GM12878 (cell line): ENCODE results near the gene TLCD2. TPM values are rescaled to one million over a fixed set of nuclear protein-coding genes. Genes with fewer than 3 reads are reported as not detected.

Source experiments
- ATAC-seq: fragments of 200-7000 bp; cut with Tn5 transposase; 3 replicates; pipeline ENCODE4 v1.9.1; 2020; ENCODE audit warnings: mild to moderate bottlenecking, moderate library complexity
- BruUV-seq: library from RNA; stranded (reverse); fragments of 400-500 nt; replicated peaks from 2 replicates; lab custom pipeline; 2021; lab: Mats Ljungman, UMichigan
- CTCF ChIA-PET: fragments of 300-600 bp; sonication (Branson Sonifier 250); formaldehyde crosslinking; extraction: SDS; loops from one replicate; lab custom pipeline; 2021; ENCODE audit warnings: inconsistent platforms; lab: Yijun Ruan, JAX
- POLR2A ChIA-PET: fragments of 350-600 bp; formaldehyde crosslinking; extraction: SDS; loops from one replicate; lab custom pipeline; 2021; ENCODE audit warnings: inconsistent platforms; lab: Charles Lee
- RAD21 ChIA-PET: fragments of 300-600 bp; sonication (Branson Sonifier 250); formaldehyde crosslinking; loops from one replicate; lab custom pipeline; 2023; ENCODE audit warnings: antibody characterized with exemption; ENCODE audit not compliant: unreplicated experiment; lab: Charles Lee
- SMC1A ChIA-PET: fragments of 300-600 bp; sonication (Branson Sonifier 250); formaldehyde crosslinking; loops from one replicate; lab custom pipeline; 2023; ENCODE audit not compliant: unreplicated experiment, uncharacterized antibody; lab: Charles Lee
- DNase-seq: peaks from one replicate; pipeline ENCODE4 v3.0.0-alpha.2; 2011; ENCODE audit warnings: low read depth, low spot score
- FAIRE-seq: peaks from 3 replicates; lab custom pipeline; 2011; peaks lifted over from hg19 to GRCh38; lab: Jason Lieb, UNC
- H2AFZ ChIP-seq: 2 replicates; pipeline ENCODE4 v1.6.0; 2011; ENCODE audit warnings: low read depth, low read length, control low read depth; ENCODE audit not compliant: control insufficient read depth
- H3K27ac ChIP-seq: 2 replicates; pipeline ENCODE4 v1.5.1; 2011; ENCODE audit warnings: control low read depth; ENCODE audit not compliant: control insufficient read depth, insufficient read depth
- H3K27me3 ChIP-seq, 2 experiments: replicated peaks in 1 of 2; 2 replicates each; pipeline versions ENCODE4 v1.6.0 to v1.6.1; 2011; ENCODE audit warnings: low read length in 1 of 2; ENCODE audit not compliant: control insufficient read depth in 2 of 2, insufficient read depth in 2 of 2
- H3K36me3 ChIP-seq, 2 experiments: 2 replicates each; pipeline ENCODE4 v1.5.1; 2011; ENCODE audit warnings: low read length in 1 of 2; ENCODE audit not compliant: control insufficient read depth in 2 of 2, insufficient read depth in 2 of 2
- H3K4me1 ChIP-seq: 2 replicates; pipeline ENCODE4 v1.6.1; 2011; ENCODE audit warnings: mild to moderate bottlenecking, low read length, moderate library complexity, mixed read lengths; ENCODE audit not compliant: control insufficient read depth, insufficient read depth
- H3K4me2 ChIP-seq: 2 replicates; pipeline ENCODE4 v1.6.0; 2011; ENCODE audit warnings: control low read depth; ENCODE audit not compliant: control insufficient read depth, insufficient read depth
- H3K4me3 ChIP-seq: fragments of 200-600 bp; sonication (generic); 2 replicates; pipeline ENCODE4 v1.5.1; 2016
- H3K79me2 ChIP-seq: 2 replicates; pipeline ENCODE4 v1.6.0; 2011; ENCODE audit warnings: low read length; ENCODE audit not compliant: control insufficient read depth, insufficient read depth
- H3K9ac ChIP-seq: 2 replicates; pipeline ENCODE4 v1.8.0; 2011; ENCODE audit warnings: low read length, control low read depth, mixed read lengths; ENCODE audit not compliant: control insufficient read depth, insufficient read depth
- H3K9me3 ChIP-seq: replicated peaks from 3 replicates; pipeline ENCODE4 v1.5.1; 2011; ENCODE audit warnings: mild to moderate bottlenecking, low read length; ENCODE audit not compliant: control insufficient read depth, insufficient read depth
- H4K20me1 ChIP-seq: 2 replicates; pipeline ENCODE4 v1.6.0; 2011; ENCODE audit not compliant: control insufficient read depth, insufficient read depth
- ESRRA ChIP-seq: IDR thresholded peaks from 2 replicates; pipeline ENCODE4 v1.6.1; 2012; ENCODE audit warnings: mild to moderate bottlenecking, low read length, improper control_type of control experiment
- HDAC6 ChIP-seq: fragments of 200-600 bp; sonication (generic); IDR thresholded peaks from one replicate; pipeline ENCODE4 v1.8.0; 2017; ENCODE audit warnings: antibody characterized with exemption; ENCODE audit not compliant: unreplicated experiment
- NRF1 ChIP-seq: conservative IDR thresholded peaks from 2 replicates; pipeline ENCODE4 v1.6.1; 2011; ENCODE audit warnings: mild to moderate bottlenecking, low read depth, low read length, improper control_type of control experiment
- PAX8 ChIP-seq: fragments of 450-650 bp; IDR thresholded peaks from 2 replicates; pipeline ENCODE4 v1.6.1; 2017; ENCODE audit warnings: mild to moderate bottlenecking, moderate library complexity
- RUNX3 ChIP-seq: IDR thresholded peaks from 2 replicates; pipeline ENCODE4 v1.6.1; 2012; ENCODE audit warnings: low read length, inconsistent platforms
- SP1 ChIP-seq: IDR thresholded peaks from one replicate; pipeline ENCODE4 v1.6.1; 2011; ENCODE audit warnings: low read depth, low read length
- SRF ChIP-seq, 2 experiments: IDR thresholded peaks; 2 replicates each; pipeline ENCODE4 v1.6.1; 2011; ENCODE audit warnings: low read depth in 2 of 2, low read length in 2 of 2, mild to moderate bottlenecking in 1 of 2, moderate library complexity in 1 of 2
- TCF3 ChIP-seq: IDR thresholded peaks from 2 replicates; pipeline ENCODE4 v1.6.1; 2012; ENCODE audit warnings: low read depth, mild to moderate bottlenecking, low read length, borderline replicate concordance; ENCODE audit not compliant: insufficient read depth
- WGBS: methylation state at CpG from one replicate; pipeline ENCODE4 v1.1.6; 2016; ENCODE audit warnings: low lambda C conversion rate; ENCODE audit not compliant: insufficient replicate concordance, insufficient coverage; ENCODE audit errors: missing lambda C conversion rate; 5-methylcytosine and 5-hydroxymethylcytosine counted together
- in situ Hi-C: fragments of 300-500 bp; cut with MboI; formaldehyde crosslinking; loops from 9 replicates; pipeline ENCODE4 v1.14.3; 2018; ENCODE audit warnings: mixed read lengths
- intact Hi-C: fragments of 100-400 bp; cut with micrococcal nuclease; formaldehyde crosslinking; loops from one replicate; pipeline ENCODE4 v1.14.2; 2022; ENCODE audit not compliant: unreplicated experiment
- polyA plus RNA-seq, 11 experiments: library from polyadenylated mRNA; depleted of rRNA in 4 of 11; unstranded in 6 of 11; stranded (reverse) in 5 of 11; fragments of >200 nt; fragmentation: Nextera tagmentation in 4 of 11; fragmentation: Illumina TruSeq in 1 of 11; extraction: Ambion mirVana in 4 of 11; extraction: Trizol in 1 of 11; gene quantifications; 1 replicate in 1 of 11; 2 replicates in 10 of 11; pipeline versions ENCODE4 v1.2.1 to v1.2.3, GENCODE V29; 2011 to 2016; ENCODE audit warnings: inconsistent platforms in 2 of 11, missing spikeins in 2 of 11, low read depth in 1 of 11
- total RNA-seq, 4 experiments: library from RNA; depleted of rRNA in 3 of 4; stranded (reverse); fragments of >200 nt in 3 of 4; fragmentation: Illumina TruSeq in 1 of 4; extraction: Trizol in 1 of 4; gene quantifications; 2 replicates each; pipeline versions ENCODE4 v1.2.1 to v1.2.3, GENCODE V29; 2013 to 2021
- TF ChIP-seq, protein P1 (sequence below): fragments of 450-650 bp; IDR thresholded peaks from 2 replicates; pipeline ENCODE4 v1.6.1; 2018; ENCODE audit warnings: mild to moderate bottlenecking, low read depth, moderate library complexity; ENCODE audit not compliant: partially characterized antibody

The TLCD2 gene
- total and polyA plus RNA-seq, 10 of the 15 experiments (the other 5 are each of a cell fraction or from before 2014, with no cell fraction given), result 0.02 to 0.15 (median 0.05) TPM; not detected in 2

DNA sequence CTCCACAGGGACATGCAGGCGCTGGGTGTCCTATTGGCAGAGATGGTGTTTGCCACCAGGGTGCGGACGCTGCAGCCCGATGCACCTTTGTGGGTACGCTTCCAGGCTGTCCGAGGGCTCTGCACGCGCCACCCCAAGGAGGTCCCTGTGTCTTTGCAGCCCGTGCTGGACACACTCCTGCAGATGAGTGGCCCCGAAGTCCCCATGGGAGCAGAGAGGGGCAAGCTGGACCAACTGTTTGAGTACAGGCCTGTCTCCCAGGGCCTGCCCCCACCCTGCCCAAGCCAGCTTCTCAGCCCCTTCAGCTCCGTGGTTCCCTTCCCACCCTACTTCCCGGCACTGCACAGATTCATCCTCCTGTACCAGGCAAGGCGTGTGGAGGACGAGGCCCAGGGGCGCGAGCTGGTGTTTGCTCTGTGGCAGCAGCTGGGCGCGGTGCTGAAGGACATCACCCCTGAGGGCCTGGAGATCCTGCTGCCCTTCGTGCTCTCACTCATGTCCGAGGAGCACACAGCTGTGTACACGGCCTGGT lies 17.1 kb upstream of the TLCD2 start:
- in situ Hi-C loops, result no loop called here
- ChIA-PET RAD21 (no interaction called here), CTCF (no interaction called here), SMC1A (interaction anchor here (1.7 kb wide), 1 partner anchor 9 kb away, joined by 4 read pairs; no protein-coding TSS in a partner anchor), POLR2A (no interaction called here)
- intact Hi-C loops, result no loop called here
- H3K9me3 ChIP-seq, result no peaks in the 10 kb centered on the region
- H4K20me1 ChIP-seq, result no peaks in the 10 kb centered on the region
- no peak for ATAC-seq
- H3K36me3 ChIP-seq, result peaks cover 3 to 5% of the 10 kb centered on the region in 2 experiments; a peak in 3 of 4 replicates
- no peak for TF ChIP-seq RUNX3
- TF ChIP-seq HDAC6, result no peak
- no peak for TF ChIP-seq TCF3
- no peak for TF ChIP-seq SP1
- TF ChIP-seq ESRRA, result no peak
- no peak for TF ChIP-seq NRF1
- no peak for TF ChIP-seq PAX8
- TF ChIP-seq, protein P1, sequence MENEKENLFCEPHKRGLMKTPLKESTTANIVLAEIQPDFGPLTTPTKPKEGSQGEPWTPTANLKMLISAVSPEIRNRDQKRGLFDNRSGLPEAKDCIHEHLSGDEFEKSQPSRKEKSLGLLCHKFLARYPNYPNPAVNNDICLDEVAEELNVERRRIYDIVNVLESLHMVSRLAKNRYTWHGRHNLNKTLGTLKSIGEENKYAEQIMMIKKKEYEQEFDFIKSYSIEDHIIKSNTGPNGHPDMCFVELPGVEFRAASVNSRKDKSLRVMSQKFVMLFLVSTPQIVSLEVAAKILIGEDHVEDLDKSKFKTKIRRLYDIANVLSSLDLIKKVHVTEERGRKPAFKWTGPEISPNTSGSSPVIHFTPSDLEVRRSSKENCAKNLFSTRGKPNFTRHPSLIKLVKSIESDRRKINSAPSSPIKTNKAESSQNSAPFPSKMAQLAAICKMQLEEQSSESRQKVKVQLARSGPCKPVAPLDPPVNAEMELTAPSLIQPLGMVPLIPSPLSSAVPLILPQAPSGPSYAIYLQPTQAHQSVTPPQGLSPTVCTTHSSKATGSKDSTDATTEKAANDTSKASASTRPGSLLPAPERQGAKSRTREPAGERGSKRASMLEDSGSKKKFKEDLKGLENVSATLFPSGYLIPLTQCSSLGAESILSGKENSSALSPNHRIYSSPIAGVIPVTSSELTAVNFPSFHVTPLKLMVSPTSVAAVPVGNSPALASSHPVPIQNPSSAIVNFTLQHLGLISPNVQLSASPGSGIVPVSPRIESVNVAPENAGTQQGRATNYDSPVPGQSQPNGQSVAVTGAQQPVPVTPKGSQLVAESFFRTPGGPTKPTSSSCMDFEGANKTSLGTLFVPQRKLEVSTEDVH, result no peak
- TF ChIP-seq SRF (IDR thresholded peaks at IDR 0.05; ENCODE audit: low read depth in 2 of 2, low read length in 2 of 2), result no peak
- H3K4me2 ChIP-seq, result no peak overlapping the region
- H3K27ac ChIP-seq, result no peak overlapping the region
- H3K4me1 ChIP-seq, result peaks cover 23% of the 10 kb centered on the region
- DNase-seq, result no peak
- FAIRE-seq, result no peak
- H3K9ac ChIP-seq, result no peak overlapping the region
- peaks cover 16% of the 10 kb centered on the region for H3K79me2 ChIP-seq
- H2AFZ ChIP-seq, result no peak overlapping the region
- no TSS peak for BruUV-seq
- no peak overlapping the region for H3K4me3 ChIP-seq
- 90% methylated on average over 20 of the region's 21 CpGs for WGBS
- H3K27me3 ChIP-seq, result no peaks in the 10 kb centered on the region
